NCI-H2227 treated with DMSO at 0.1 percent for 48 hours (cell line): ENCODE results near the gene RUVBL2.

Experiments
- DNase-seq: peaks from one replicate; lab custom pipeline; 2025; lab: John Stamatoyannopoulos, UW

Gene RUVBL2

GRCh38 chr19:48993175-48994034 is at the start of gene RUVBL2, which contains the start of gene GYS1:
RUVBL2 (plus strand) TSS chr19:48993887; CDS start chr19:48993912, 25 bp downstream.
GYS1 (minus strand) TSS chr19:48993309; CDS start chr19:48993112, 197 bp downstream.
- peak; percentile 96 for DNase-seq

DNA sequence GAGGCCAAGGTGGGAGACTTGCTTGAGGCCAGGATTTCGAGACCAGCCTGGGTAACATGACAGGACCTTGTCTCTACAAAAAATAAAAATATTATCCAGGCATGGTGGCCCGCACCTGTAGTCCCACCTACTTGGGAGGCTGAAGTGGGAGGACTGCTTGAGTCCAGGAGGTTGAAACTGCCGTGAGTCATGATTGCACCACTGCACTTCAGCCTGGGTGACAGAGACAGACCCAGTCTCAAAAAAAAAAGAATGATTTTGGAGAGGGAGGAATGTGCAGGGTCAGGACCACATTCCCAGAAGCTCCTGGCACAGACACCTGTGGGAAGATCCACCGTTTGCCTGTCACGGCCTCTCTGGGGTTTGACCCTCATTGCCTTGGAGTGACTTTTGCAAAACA is 48.3 kb upstream of the RUVBL2 start:
- DNase-seq, result no peak

DNA sequence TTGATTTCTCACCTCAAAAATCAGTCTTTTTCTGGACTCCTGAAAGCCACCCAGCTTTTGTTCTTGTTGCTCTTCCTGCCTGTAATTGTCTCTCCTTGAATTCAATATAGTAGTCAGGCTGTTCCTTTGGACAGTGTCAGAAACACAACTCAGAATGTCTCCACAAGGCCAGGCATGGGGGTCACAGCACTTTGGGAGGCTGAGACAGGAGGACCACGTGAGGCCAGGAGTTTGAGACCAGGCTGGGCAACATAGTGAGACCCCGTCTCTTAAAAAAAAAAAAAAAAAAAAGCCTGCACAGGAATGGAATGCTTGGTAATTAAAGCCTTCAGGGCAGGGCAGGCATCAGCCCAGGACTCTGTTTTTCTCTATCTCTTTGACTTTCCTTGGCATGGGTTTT is 47.9 kb upstream of the RUVBL2 start:
- DNase-seq, result no peak

GRCh38 chr19:48946463-48947257 is 47.0 kb upstream of the RUVBL2 start:
- no peak for DNase-seq

- no peak for DNase-seq
These were observed 46.5 kb upstream of the RUVBL2 start for GRCh38 chr19:48947258-48947542.

DNA sequence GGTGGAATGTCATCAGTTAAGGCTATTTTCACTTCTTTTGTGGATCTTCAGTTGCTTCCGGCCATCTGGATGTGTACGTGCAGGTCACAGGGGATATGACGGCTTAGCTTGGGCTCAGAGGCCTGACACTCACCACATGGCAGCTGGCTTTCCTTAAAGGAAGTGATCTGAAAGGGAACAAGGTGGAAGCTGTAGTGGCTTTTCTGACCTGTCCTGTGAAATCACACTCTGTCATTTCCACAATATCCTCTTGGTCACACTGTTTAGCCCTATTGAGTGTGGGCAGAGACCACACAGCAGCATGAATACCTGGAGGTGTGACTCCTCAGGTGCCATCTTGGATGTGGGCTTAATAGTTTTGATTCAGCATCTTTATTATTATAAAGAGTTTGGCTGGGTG is 43.5 kb upstream of the RUVBL2 start:
- DNase-seq, result no peak

DNA sequence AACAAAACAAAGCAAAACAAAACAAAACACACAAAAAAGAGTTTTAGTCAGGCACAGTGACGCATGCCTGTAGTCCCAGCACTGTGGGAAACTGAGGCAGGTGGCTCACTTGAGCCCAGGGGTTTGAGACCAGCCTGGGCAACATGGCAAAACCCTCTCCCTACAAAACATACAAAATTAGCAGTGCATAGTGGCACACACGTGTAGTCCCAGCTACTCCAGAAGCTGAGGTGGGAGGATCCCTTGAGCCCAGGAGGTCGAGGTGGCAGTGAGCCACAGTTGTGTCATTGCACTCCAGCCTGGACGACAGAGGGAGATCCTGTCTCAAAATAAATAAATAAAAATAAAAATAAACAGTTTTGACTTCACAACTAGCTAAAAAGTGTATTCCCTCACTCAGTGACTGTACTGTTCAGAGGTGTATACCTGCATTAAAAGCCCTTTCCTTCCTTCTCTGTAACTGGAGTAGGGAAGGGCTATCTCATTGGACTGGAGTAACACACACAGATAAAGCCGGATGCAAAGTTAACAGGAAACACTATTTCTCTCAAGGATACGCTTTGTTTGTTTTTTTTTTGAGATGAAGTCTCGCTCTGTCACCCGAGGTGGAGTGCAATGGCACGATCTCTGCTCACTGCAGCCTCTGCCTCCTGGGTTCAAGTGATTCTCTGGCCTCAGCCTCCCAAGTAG is 42.7 kb upstream of the RUVBL2 start:
- DNase-seq, result no peak

DNA sequence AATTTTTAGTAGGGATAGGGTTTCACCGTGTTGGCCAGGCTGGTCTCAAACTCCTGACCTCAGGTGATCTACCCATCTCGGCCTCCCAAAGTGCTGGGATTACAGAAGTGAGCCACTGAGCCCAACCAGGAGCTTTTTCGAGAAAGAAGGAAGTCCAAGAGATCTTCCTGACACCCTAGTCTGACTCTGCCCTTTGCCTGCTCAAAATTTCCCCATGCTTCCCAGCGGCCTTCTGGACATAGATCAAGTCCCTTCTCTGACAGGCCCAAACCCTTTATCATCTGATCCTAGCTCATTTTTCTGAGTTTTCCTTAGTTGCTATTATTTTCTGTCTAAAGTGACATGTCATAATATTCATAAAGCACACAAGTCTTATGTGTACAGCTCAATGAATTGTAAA is 40.5 kb upstream of the RUVBL2 start:
- DNase-seq, result no peak

DNA sequence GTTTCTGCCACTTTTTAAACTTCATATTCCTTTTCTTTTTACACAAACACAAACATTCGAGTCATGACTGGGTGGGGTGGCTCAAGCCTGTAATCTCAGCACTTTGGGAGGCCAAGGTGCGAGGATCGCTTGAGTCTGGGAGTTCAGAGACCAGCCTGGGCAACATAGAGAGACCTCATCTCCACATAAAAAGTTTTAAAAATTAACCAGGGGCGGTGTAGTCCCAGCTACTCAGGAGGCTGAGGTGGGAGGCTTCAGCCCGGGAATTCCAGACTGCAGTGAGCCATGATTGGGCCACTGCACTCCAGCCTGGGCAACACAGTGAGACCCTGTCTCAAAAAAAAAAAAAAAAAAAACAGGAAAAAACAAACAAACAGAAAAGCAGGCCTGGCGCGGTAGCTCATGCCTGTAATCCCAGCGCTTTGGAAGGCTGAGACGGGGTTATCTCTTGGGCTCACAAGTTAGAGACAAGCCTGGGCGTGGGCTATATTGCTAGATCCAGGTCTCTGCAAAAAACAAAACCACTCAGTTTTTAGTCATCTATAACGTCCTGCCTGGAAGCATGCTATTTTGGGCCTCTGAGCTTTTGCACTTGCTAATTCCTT is 39.6 kb upstream of the RUVBL2 start:
- DNase-seq, result no peak

- DNase-seq, result peak; percentile 91
These were observed 38.9 kb upstream of the RUVBL2 start, which contains the start of gene BAX for GRCh38 chr19:48954595-48955307. BAX (plus strand) TSS chr19:48954875; CDS start chr19:48954929, 54 bp downstream.

DNA sequence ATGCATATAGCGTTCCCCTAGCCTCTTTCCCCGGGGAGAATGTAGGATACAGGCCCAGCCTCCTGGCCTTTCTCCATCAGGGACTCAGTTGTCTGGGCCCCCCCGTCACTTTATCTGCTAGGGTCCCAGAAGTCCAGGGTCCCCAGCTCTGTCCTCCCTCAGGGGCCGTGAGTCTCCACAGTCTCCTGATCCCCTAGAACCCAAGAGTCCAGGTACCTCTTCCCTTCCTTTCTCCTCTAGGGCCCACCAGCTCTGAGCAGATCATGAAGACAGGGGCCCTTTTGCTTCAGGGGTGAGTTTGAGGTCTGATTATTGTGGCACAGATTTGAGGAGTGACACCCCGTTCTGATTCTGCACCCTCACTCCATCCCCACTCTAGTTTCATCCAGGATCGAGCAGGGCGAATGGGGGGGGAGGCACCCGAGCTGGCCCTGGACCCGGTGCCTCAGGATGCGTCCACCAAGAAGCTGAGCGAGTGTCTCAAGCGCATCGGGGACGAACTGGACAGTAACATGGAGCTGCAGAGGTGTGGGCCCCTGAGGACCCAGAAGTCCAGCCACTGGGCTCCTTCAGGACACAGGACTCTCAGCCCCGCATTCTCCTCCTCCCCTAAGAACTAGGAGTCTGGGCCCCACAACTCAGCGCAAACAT is 38.3 kb upstream of the RUVBL2 start:
- DNase-seq, result no peak

DNA sequence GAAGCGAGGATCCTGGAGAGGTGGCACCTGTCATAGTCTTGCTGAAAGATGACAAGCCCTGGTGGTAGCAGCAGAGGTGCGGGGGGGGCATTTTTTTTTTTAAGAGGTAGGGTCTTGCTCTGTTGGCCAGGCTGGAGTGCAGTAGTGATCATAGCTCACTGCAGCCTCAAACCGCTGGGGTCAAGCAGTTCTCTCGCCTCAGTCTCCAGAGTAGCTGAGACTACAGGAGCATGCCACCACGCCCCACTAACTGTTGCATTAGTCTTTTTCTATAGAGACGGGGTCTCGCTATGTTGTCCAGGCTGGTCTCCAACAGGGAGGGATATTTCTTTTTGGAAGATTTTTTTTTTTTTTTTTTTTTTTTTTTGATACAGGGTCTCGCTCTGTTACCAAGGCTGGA is 35.7 kb upstream of the RUVBL2 start:
- no peak for DNase-seq

DNA sequence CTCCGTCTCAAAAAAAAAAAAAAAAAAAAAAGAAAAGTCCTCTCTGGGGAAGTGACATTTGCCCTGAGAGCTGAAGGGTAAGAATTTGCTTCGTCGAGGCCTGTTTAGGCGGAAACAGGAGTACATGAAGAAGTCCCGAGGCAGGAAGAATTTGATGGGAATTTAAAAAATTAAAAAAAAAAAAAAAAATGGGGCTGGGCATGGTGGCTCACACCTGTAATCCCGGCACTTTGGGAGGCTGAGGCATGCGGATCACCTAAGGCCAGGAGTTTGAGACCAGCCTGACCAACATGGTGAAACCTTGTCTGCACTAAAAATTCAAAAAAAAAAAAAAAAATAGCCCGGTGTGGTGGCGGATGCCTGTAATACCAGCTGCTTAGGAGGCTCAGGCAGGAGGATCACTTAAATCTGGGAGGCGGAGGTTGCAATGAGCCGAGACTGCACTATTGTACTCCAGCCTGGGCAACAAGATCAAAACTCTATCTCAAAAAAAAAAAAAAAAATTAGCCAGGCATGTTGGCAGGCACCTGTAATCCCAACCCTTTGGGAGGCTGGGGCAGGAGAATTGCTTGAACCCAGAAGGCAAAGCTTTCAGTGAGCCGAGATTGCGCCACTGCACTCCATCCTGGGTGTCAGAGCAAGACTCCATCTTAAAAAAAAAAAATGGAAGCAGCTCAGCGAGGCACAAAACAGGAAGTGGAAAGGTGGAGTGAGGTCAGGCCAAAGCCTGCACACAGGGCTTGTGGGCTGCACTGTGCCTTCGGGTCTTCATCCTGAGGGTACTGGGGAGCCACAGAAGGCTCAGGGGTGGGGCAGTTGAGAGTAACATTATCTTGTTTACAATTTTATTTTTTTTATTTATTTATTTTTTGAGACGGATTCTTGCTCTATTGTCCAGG is 34.1 kb upstream of the RUVBL2 start:
- DNase-seq, result no peak

DNA sequence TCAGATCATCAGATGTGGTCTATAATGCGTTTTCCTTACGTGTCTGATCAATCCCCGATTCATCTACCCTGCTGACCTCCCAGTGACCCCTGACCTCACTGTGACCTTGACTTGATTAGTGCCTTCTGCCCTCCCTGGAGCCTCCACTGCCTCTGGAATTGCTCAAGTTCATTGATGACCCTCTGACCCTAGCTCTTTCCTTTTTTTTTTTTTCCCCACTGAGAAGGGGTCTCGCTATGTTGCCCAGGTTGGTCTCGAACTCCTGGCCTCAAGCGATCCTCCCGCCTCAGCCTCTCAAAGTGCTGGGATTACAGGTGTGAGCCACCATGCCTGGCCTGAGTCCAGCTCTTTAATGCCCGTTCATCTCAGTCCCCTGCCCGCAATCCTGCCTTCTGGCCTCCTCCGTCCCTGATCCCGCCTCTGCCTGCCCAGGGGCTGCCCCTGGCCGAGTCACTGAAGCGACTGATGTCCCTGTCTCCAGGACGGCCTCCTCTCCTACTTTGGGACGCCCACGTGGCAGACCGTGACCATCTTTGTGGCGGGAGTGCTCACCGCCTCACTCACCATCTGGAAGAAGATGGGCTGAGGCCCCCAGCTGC is 32.5 kb upstream of the RUVBL2 start:
- DNase-seq, result no peak

DNA sequence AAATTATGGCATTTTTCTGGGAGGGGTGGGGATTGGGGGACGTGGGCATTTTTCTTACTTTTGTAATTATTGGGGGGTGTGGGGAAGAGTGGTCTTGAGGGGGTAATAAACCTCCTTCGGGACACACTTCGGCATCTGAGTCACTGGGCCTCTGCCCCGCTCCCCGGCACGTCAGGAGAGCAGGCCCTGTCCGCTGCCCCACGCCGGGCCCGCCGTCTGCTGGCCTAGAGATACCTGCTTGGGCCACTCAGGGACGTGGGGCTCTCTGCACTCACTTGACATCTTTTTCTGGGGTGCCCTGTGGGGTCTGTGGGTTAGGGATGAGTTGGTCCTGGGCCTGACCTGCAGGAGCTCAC is 32.0 kb upstream of the RUVBL2 start:
- no peak for DNase-seq

- DNase-seq, result no peak
These were observed 31.4 kb upstream of the RUVBL2 start for GRCh38 chr19:48962029-48962848.

GRCh38 chr19:48962849-48963165 is 30.9 kb upstream of the RUVBL2 start:
- DNase-seq, result no peak

- DNase-seq, result no peak
These were observed 30.1 kb upstream of the RUVBL2 start for GRCh38 chr19:48963371-48964204.
